NT2/D1 (cell line): Measurements from ENCODE around the gene GALNT16.

Experiments
- SUZ12 ChIP-seq: IDR thresholded peaks from 2 replicates; pipeline ENCODE4 v1.6.1; 2011; ENCODE audit not compliant: insufficient read length, insufficient read depth; ENCODE audit errors: extremely low read depth
- YY1 ChIP-seq: IDR thresholded peaks from 2 replicates; pipeline ENCODE4 v1.6.1; 2011; ENCODE audit not compliant: insufficient read length, insufficient read depth
- ZNF274 ChIP-seq: IDR thresholded peaks from 2 replicates; pipeline ENCODE4 v1.6.1; 2011; ENCODE audit warnings: mild to moderate bottlenecking, low read depth, low read length

- no peak for TF ChIP-seq YY1
- TF ChIP-seq SUZ12 = no peak
- TF ChIP-seq ZNF274 = no peak
Measured at GRCh38 chr14:69317102-69317755, 57.3 kb downstream of the GALNT16 start.
